ENCODE results near the gene SPATA7. TPM values are rescaled to one million over a fixed set of nuclear protein-coding genes. Genes with fewer than 3 reads are reported as not detected.

Gene SPATA7, protein sequence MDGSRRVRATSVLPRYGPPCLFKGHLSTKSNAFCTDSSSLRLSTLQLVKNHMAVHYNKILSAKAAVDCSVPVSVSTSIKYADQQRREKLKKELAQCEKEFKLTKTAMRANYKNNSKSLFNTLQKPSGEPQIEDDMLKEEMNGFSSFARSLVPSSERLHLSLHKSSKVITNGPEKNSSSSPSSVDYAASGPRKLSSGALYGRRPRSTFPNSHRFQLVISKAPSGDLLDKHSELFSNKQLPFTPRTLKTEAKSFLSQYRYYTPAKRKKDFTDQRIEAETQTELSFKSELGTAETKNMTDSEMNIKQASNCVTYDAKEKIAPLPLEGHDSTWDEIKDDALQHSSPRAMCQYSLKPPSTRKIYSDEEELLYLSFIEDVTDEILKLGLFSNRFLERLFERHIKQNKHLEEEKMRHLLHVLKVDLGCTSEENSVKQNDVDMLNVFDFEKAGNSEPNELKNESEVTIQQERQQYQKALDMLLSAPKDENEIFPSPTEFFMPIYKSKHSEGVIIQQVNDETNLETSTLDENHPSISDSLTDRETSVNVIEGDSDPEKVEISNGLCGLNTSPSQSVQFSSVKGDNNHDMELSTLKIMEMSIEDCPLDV
- 1.8 TPM for polyA plus RNA-seq

DNA sequence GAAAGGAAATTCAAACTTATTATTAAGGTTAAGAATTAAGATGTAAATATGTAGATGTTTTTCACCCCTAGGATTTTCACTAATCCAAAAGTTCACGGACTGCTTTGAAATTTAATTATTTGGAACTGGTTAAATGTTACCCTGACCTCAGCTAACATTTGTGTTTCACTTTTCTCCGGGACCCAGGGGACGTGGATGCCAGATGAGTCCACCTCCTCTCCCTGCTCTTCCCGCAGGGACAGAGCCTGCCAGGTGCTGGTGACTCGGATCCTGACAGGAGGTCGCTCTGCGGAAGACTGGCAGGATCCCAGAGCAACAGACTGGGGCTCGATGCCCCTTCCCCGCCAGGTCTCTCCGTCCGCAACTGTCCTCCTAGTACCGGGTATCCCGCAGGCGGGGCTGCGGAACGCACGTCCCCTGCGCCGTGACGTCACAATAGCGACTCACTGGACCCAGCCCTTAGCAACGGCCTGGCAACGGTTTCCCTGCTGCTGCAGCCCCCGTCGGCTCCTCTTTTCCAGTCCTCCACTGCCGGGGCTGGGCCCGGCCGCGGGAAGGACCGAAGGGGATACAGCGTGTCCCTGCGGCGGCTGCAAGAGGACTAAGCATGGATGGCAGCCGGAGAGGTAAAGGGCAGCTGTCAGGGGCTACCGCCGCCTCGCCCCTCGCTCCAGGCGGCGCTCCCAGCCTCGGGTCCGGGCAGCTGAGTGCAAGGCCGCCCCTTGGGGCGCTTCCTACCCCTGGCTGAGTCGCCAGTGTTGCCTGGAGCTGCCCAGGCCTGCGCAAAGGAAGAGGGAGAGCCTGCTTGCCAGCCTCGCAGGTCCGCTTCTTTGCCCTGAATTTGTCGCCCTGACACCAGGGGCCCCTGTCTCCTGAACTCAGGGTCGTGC, at the start of gene SPATA7:
TSS of gene SPATA7 (plus strand) at position 446 of the 890 bp plus-strand sequence. CDS start at position 608, 162 bp downstream.
- Mint-ChIP-seq H3K36me3 (no peaks in the 10 kb centered on the region), H3K4me1 (peaks cover 9 to 27% (median 13%) of the 10 kb centered on the region in 3 donors), H3K27me3 (no peaks in the 10 kb centered on the region), H3K4me3 (peak within 1 kb of the TSS; percentile 93 to 99 (median 98)), H3K9me3 (no peaks in the 10 kb centered on the region), H3K27ac (peak within 1 kb of the TSS in 2 of 3 donors; percentile 74 to 96)

DNA sequence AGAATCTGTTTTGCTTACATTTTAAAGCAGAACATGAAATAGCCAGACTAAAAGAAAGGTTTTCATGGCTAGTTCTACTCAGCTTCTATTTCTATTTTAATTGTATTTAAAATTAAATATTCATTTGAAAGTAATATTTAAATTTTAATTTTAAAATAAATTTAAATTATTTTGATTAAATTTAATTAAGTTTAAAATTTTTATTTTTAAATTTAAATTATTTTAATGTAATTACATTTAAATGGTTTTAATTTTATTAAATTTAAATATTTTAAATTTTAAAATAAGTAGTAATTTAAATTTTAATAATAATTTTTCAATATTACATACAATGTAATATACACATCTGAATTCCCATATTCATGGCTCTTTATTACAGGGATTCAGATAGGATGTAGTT, 45.1 kb upstream of the SPATA7 start:
- H3K4me1 Mint-ChIP-seq: no peaks in the 10 kb centered on the region
- no peak overlapping the region for H3K4me3 Mint-ChIP-seq
- no peaks in the 10 kb centered on the region for H3K9me3 Mint-ChIP-seq
- H3K27ac Mint-ChIP-seq: no peak overlapping the region
- H3K27me3 Mint-ChIP-seq: peaks cover 6% of the 10 kb centered on the region
- no peaks in the 10 kb centered on the region for H3K36me3 Mint-ChIP-seq

DNA sequence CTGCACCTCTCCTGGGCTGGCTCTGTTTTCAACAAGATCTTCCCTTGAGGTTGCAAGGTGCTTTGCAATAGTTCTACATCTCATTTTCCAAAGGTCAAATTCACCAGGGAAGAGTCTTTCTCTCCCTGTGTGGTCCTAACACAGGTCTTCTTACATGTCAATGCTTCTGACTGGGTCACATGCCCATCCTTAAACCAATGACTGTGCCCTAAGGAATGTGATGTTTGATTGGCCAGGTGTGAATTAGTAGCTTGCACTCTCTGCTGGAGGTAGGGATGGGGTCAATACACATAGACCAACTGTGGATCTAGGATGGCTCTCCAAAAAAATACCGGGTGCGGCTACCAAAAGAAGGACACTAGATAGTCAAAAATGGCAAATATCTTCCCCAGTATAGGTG, 42.5 kb upstream of the SPATA7 start:
- no peaks in the 10 kb centered on the region for H3K36me3 Mint-ChIP-seq
- no peaks in the 10 kb centered on the region for H3K9me3 Mint-ChIP-seq
- peaks cover 4% of the 10 kb centered on the region for H3K27me3 Mint-ChIP-seq
- H3K4me3 Mint-ChIP-seq: no peak overlapping the region
- no peak overlapping the region for H3K27ac Mint-ChIP-seq
- no peaks in the 10 kb centered on the region for H3K4me1 Mint-ChIP-seq

DNA sequence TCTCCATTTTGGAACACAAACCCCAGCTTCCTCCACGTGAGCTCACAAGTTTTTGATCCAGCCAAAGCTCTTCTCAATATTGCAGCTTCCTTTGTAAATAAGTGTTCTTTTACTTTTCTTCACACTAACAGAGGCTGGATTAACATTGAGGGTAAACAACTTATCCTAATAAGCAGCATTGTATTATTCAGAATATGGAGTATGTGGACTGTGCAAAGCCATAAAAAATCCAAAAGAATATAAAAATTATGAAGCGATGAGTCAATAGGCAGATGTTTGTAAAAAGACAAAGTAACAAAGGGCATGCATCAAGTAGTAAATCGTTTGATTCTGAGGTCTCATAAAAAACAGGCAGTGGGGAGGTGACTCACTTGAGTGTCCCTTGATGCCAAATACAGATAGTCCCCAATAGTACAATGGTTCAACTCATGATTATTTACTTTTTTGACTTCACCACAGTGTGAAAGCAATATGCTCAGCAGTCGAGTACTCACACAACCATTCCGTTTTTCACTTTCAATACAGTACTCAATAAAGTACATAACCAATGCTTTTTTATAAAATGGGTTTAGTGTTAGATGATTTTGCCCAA, 39.3 kb upstream of the SPATA7 start:
- Mint-ChIP-seq H3K36me3 (no peaks in the 10 kb centered on the region), H3K9me3 (no peaks in the 10 kb centered on the region), H3K4me3 (no peak overlapping the region), H3K4me1 (no peaks in the 10 kb centered on the region), H3K27ac (no peak overlapping the region), H3K27me3 (peaks cover 3% of the 10 kb centered on the region)

DNA sequence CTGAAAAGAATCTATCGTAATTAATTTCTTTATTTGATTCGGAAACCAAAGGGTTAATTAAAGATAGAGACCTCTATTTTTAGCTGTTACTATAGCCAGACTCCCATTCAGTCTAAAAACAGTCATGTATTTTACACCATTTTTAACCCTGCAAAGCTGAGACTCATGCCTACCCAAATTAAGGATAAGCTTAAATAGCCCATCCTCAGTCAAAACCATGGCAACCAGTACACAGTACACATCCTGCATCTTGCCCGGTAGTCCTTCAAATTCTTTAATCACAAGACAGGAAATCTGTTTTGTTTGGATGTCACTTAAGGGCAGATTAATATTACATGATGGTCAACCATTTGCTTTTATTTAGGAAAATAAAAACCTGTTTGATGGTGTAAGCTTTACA, 36.9 kb upstream of the SPATA7 start:
- Mint-ChIP-seq H3K27me3 (peaks cover 3% of the 10 kb centered on the region), H3K9me3 (no peaks in the 10 kb centered on the region), H3K4me3 (no peak overlapping the region), H3K27ac (no peak overlapping the region), H3K36me3 (no peaks in the 10 kb centered on the region), H3K4me1 (no peaks in the 10 kb centered on the region)

DNA sequence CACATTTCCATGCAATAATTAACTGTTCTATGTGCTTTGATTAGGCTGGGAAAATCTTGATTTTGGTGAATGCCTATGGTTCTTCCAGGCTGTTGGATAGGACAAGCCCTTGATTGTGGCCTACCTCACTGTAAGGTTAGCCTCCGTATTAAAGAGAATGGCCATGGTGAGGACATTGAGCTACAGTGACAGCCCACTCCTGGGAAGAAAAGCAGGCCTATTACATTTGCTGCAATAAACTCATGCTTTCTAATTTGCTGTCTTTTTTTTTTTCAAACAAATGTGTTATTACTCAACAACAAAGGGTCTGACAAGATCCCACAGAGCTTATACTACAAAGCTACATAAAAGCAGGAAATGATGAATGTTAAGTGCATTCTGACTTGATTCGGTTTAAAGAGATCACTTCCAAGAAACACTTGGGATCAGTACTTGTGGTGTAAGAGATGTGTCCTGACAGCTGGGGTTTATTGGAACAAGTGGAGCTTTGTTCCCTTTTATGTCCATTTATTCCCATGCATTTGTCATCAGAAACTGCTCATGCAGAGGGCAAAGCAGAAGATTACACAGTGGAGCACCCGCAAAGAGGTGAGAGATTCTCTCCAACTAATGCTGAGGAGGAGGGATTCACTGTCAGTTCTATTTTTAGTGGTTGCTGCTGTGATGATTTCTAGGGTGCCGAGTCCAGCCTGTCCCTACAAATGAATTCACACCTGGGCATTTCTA, 33.3 kb upstream of the SPATA7 start:
- peaks cover 0 to 3% (median 0%) of the 10 kb centered on the region in 3 donors for H3K9me3 Mint-ChIP-seq
- no peaks in the 10 kb centered on the region for H3K36me3 Mint-ChIP-seq
- H3K27me3 Mint-ChIP-seq: no peaks in the 10 kb centered on the region
- no peak overlapping the region for H3K27ac Mint-ChIP-seq
- no peak overlapping the region for H3K4me3 Mint-ChIP-seq
- no peaks in the 10 kb centered on the region for H3K4me1 Mint-ChIP-seq

DNA sequence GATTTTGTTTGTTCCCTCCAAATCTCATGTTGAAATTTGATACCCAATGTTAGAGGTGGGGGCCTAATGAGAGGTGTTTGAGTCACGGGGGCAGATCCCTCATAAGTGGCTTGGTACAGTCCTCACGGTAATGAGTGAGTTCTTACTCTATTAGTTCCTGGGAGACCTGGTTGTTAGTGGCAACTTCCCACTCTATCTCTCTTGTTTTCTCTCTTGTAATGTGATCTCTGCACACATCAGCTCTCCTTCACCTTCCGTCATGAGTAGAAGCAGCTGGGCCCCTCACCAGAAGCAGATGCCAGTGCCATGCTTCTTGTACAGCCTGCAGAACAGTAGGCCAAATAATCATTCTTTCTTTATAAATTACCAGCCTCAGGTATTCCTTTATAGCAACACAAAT, 32.8 kb upstream of the SPATA7 start:
- no peaks in the 10 kb centered on the region for H3K36me3 Mint-ChIP-seq
- H3K9me3 Mint-ChIP-seq: peaks cover 0 to 3% (median 0%) of the 10 kb centered on the region in 3 donors
- H3K4me1 Mint-ChIP-seq: no peaks in the 10 kb centered on the region
- H3K4me3 Mint-ChIP-seq: no peak overlapping the region
- no peaks in the 10 kb centered on the region for H3K27me3 Mint-ChIP-seq
- H3K27ac Mint-ChIP-seq: no peak overlapping the region

DNA sequence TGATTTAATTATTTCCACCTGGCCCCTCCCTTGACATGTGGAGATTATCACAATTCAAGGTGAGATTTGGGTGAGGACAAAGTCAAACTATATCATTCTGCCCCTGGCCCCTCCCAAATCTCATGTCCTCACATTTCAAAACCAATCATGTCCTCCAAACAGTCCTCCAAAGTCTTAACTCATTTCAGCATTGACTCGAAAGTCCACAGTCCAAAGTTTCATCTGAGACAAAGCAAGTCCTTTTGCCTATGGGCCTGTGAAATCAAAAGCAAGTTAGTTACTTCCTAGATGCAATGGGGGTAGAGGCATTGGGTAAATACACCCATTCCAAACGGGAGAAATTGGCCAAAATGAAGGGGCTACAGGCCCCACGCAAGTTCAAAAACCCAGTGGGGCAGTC, 31.1 kb upstream of the SPATA7 start:
- Mint-ChIP-seq H3K4me1 (no peaks in the 10 kb centered on the region), H3K27ac (no peak overlapping the region)

DNA sequence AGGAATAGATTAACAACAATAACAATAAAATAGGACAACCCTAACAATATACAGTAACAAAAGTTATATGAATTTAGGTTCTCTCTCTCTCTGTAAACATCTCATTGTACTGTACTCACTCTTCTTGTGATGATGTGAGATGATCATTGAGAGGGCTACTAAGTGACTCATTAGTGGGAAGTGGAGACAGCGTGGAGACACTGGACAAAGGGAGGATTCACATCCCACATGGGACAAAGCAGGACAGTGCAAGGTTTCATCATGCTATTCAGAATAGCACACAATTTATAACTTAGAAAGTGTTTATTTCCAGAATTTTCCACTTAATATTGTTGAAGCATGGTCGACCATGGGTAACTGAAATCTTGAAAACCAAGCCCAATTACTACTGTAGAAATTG, 26.0 kb upstream of the SPATA7 start:
- Mint-ChIP-seq H3K36me3 (peaks cover 3% of the 10 kb centered on the region), H3K27me3 (peaks cover 13% of the 10 kb centered on the region), H3K4me1 (no peaks in the 10 kb centered on the region), H3K9me3 (peaks cover 2 to 11% (median 8%) of the 10 kb centered on the region in 3 donors), H3K4me3 (no peak overlapping the region), H3K27ac (no peak overlapping the region)

More for the DNA sequence above, 31.1 kb upstream of the SPATA7 start:
- Mint-ChIP-seq H3K9me3 (peaks cover 0 to 7% (median 0%) of the 10 kb centered on the region in 3 donors), H3K36me3 (no peaks in the 10 kb centered on the region), H3K27me3 (no peaks in the 10 kb centered on the region), H3K4me3 (no peak overlapping the region)

DNA sequence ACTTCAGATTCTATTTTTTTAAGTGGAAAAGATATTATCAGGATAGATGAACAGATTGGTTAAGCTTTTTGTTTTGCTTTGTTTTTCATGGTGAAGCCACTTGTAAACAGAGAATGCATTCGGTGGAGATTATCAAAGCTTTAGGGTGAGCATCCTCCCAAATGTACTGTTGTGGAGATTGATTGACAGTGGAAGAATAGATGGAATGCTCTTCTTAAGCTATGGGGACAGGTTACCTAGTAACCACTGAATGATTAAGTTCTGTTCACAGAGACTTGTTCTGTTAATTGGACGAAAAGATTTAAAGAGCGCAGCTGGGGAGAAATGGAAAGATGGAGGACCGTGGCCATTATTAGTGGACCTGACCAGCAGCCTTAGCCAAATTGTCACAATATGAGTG, 21.8 kb upstream of the SPATA7 start:
- Mint-ChIP-seq H3K9me3 (peaks cover 4 to 11% (median 4%) of the 10 kb centered on the region in 3 donors), H3K27me3 (peaks cover 24% of the 10 kb centered on the region), H3K27ac (no peak overlapping the region), H3K4me3 (no peak overlapping the region), H3K4me1 (peaks cover 0 to 1% (median 0%) of the 10 kb centered on the region in 3 donors), H3K36me3 (peaks cover 3% of the 10 kb centered on the region)

DNA sequence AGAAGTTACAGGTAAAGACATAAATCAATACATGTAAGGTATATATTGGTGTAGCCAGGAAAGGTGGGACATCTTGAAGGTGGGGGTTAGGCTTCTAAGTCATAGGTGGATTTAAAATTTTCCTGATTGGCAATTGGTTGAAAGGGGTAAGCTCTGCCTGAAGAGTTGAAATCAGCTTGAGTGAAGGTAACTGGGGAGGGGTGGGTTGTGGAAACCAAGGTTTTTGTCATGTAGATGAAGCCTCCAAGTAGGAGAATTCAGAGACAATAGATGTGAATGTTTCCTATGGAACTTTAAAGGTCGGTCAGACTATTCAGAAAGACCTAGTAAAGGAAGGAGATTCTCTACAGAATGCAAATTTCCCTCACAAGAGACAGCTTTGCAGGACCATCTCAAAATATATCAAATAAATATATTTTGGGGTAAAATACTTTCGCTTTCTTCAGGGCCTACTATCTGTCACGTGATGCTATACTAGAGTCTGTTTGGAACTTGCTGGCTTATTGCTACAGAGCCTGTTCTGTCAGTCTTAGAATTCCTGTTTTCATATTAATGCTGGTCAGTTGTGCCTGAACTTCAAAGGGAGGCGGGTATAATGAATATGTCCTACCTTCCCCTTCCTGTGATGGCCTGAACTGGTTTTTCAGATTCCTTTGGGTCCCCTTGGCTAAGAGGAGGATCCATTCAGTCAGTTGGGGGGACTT, 20.6 kb upstream of the SPATA7 start:
- Mint-ChIP-seq H3K27me3 (peaks cover 35% of the 10 kb centered on the region), H3K36me3 (peaks cover 3% of the 10 kb centered on the region), H3K4me1 (peaks cover 0 to 1% (median 0%) of the 10 kb centered on the region in 3 donors), H3K4me3 (no peak overlapping the region), H3K27ac (peak overlapping the region in 1 of 3 donors; percentile 9), H3K9me3 (peaks cover 4 to 11% (median 6%) of the 10 kb centered on the region in 3 donors)

DNA sequence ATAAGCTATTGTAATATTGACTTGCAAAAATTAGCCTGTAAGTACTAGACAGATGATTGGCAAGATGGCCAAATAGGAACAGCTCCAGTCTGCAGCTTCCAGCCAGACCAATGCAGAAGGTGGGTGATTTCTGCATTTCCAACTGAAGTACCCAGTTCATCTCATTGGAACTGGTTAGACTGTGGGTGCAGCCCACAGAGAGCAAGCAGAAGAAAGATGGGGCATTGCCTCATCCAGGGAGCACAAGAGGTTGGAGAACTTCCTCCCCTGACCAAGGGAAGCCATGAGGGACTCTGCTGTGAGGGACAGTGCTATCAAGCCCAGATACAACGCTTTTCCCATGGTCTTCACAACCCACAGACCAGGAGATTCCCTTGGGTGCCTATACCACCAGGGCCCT, 16.0 kb upstream of the SPATA7 start:
- Mint-ChIP-seq H3K4me1 (peaks cover 0 to 3% (median 0%) of the 10 kb centered on the region in 3 donors), H3K27me3 (peaks cover 30% of the 10 kb centered on the region), H3K27ac (no peak overlapping the region), H3K9me3 (peaks cover 0 to 9% (median 7%) of the 10 kb centered on the region in 3 donors), H3K36me3 (no peaks in the 10 kb centered on the region), H3K4me3 (no peak overlapping the region)

DNA sequence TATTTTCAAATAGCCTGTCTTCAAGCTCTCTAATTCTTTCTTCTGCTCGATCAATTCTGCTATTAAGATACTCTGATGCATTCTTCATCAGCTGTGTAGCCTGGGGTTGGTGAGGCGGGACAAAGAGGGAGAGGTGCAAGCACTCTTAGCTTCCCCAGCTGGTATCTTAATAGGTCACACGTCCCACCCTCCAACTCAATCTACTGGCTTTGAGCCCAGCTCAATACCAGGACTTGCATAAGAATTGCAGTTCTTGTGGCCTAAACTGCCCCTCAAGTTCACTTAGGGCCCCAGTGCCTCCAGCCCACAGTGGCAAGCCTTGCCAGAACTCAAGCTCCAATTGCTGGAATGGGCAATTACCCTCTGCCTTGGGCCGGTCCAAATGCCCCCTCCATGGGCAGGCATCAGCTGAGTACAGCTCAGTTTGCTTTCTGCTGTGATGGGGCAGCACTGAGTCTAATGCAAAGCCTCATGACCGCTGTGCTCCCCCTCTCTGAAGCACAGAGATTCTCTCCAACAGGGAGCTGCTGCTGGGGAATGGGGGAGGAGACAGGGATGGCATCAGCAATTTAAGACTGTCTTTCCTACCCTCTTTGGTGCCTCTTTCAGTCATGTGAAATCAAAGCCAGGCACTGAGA, 5.6 kb upstream of the SPATA7 start:
- Mint-ChIP-seq H3K9me3 (peaks cover 0 to 4% (median 0%) of the 10 kb centered on the region in 3 donors), H3K36me3 (no peaks in the 10 kb centered on the region), H3K27ac (no peak overlapping the region), H3K4me3 (no peak overlapping the region), H3K27me3 (peaks cover under 1% of the 10 kb centered on the region), H3K4me1 (peaks cover 3 to 7% (median 3%) of the 10 kb centered on the region in 3 donors)
